Esophagus (tissue), 2 donors: ENCODE data around the gene GRM1. TPM values are rescaled to one million over a fixed set of nuclear protein-coding genes. Genes with fewer than 3 reads are reported as not detected.

Experiments used
- H3K27ac ChIP-seq, 2 donors: one replicate each; pipeline ENCODE4 v1.5.1; 2013; ENCODE audit warnings: low read depth in 2 of 2, mild to moderate bottlenecking in 2 of 2, inconsistent platforms in 1 of 2, low read length in 1 of 2, moderate library complexity in 1 of 2
- H3K27me3 ChIP-seq, 2 donors: one replicate each; pipeline ENCODE4 v1.6.1; 2013; ENCODE audit warnings: low read length in 2 of 2, control low read depth in 1 of 2, mild to moderate bottlenecking in 1 of 2; ENCODE audit not compliant: insufficient read depth in 2 of 2, control insufficient read depth in 1 of 2
- H3K36me3 ChIP-seq, 2 donors: one replicate each; pipeline ENCODE4 v1.6.1; 2013; ENCODE audit warnings: low read length in 1 of 2; ENCODE audit not compliant: control insufficient read depth in 2 of 2, insufficient read depth in 2 of 2
- H3K4me1 ChIP-seq, 2 donors: one replicate each; pipeline ENCODE4 v1.6.1; 2013; ENCODE audit warnings: low read length in 1 of 2; ENCODE audit not compliant: control insufficient read depth in 2 of 2, insufficient read depth in 2 of 2
- H3K4me3 ChIP-seq, 2 donors: one replicate each; pipeline ENCODE4 v1.5.1; 2013; ENCODE audit warnings: low read length in 2 of 2, mild to moderate bottlenecking in 2 of 2, low read depth in 1 of 2, moderate library complexity in 1 of 2
- H3K9me3 ChIP-seq, 2 donors: one replicate each; pipeline ENCODE4 v1.6.1; 2013; ENCODE audit warnings: mild to moderate bottlenecking in 2 of 2, low read depth in 1 of 2, low read length in 1 of 2, moderate library complexity in 1 of 2; ENCODE audit not compliant: control insufficient read depth in 2 of 2, insufficient read depth in 1 of 2
- WGBS, 2 donors: extraction: QIAGEN DNeasy Blood & Tissue Kit; methylation state at CpG; one replicate each; pipeline ENCODE4 v1.1.7; 2013; 5-methylcytosine and 5-hydroxymethylcytosine counted together
- polyA plus RNA-seq, 2 donors: library from polyadenylated mRNA; stranded (reverse); fragments of 200-250 nt; gene quantifications; one replicate each; pipeline ENCODE4 v1.2.3, GENCODE V29; 2013
- donor health status: healthy with polysubstance abuse.
- donor health status: Bipolar disorder and iron deficiency.

GRM1 gene
- polyA plus RNA-seq, 2 donors = 0.01 TPM; not detected in 1

DNA sequence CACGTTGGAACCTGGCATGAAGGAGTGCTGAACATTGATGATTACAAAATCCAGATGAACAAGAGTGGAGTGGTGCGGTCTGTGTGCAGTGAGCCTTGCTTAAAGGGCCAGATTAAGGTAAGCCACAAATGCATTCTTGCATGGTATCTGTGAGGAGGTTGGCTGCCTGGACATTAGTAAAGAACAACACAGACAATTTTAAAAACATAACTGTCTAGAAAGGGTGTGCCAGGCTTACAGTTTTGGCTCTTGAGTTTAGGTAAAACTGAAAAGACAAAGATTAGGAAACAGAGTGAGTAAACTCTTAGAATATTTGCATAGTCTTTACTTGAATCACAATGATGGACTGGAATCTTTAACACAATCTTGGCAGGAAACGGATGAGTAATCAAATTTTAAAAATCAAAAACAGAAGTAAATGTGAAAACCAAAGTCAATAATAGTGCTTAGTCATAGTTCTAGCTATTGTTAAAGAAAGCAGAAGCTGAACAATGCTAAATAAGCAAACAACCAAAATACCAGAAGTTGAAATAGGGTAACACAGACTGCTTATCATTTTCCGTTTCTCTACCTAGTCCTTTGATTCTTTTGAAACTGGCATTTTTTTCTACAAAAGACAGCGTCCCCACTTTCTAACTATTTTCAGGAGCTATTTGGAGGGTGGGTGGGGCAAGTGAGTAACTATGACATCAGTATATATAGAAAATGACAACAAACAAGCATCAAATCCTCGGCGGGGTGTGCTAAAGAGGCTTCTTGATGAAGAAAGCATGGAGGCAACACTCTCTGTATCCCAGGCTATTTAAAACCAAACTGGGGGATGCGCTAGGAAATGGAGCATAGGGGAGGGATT is 328.9 kb downstream of the GRM1 start:
- 41 to 50% methylated on average over 8 of the region's 8 CpGs for WGBS, 2 donors
- Histone ChIP-seq H3K9me3 (no peaks in the 10 kb centered on the region), H3K27ac (no peak overlapping the region), H3K4me3 (no peak overlapping the region), H3K36me3 (no peaks in the 10 kb centered on the region), H3K27me3 (peaks cover 0 to 3% of the 10 kb centered on the region in 2 donors), H3K4me1 (no peaks in the 10 kb centered on the region)

GRCh38 chr6:146358431-146359046 is 329.7 kb downstream of the GRM1 start:
- H3K4me1 ChIP-seq = no peaks in the 10 kb centered on the region
- H3K4me3 ChIP-seq = no peak overlapping the region
- H3K27ac ChIP-seq = no peak overlapping the region
- peaks cover 0 to 3% of the 10 kb centered on the region in 2 donors for H3K27me3 ChIP-seq
- 69 to 73% methylated on average over 3 of the region's 3 CpGs for WGBS, 2 donors
- H3K9me3 ChIP-seq = no peaks in the 10 kb centered on the region
- no peaks in the 10 kb centered on the region for H3K36me3 ChIP-seq

DNA sequence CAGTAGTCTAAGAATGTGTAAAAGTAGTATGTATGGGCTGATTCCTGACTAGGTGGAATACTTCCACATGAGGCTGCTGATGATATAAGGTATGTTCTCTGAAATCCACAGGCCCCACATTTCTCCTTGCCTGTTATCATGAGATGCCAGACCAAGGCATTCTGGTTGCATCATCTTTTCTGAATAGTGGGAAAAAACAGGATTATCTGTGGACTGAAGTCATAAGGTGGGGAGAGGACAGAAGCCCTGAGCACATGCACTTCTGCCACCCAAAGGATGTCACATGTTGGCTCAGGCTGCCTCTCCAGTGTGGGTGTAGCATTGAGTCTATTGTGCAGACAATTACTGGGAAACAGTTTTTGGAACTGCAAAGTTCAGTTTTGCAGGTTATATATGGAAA is 330.3 kb downstream of the GRM1 start:
- Histone ChIP-seq H3K4me1 (no peaks in the 10 kb centered on the region), H3K27ac (no peak overlapping the region), H3K27me3 (peaks cover 2 to 3% of the 10 kb centered on the region in 2 donors), H3K36me3 (no peaks in the 10 kb centered on the region), H3K9me3 (no peaks in the 10 kb centered on the region), H3K4me3 (no peak overlapping the region)

- no peaks in the 10 kb centered on the region for H3K36me3 ChIP-seq
- no peaks in the 10 kb centered on the region for H3K9me3 ChIP-seq
- 48% methylated on average over 4 of the region's 4 CpGs for WGBS, 2 donors
- H3K27me3 ChIP-seq = peaks cover 2 to 3% of the 10 kb centered on the region in 2 donors
- H3K4me1 ChIP-seq = no peaks in the 10 kb centered on the region
- no peak overlapping the region for H3K27ac ChIP-seq
- no peak overlapping the region for H3K4me3 ChIP-seq
These were observed 332.5 kb downstream of the GRM1 start for GRCh38 chr6:146361128-146361924.

DNA sequence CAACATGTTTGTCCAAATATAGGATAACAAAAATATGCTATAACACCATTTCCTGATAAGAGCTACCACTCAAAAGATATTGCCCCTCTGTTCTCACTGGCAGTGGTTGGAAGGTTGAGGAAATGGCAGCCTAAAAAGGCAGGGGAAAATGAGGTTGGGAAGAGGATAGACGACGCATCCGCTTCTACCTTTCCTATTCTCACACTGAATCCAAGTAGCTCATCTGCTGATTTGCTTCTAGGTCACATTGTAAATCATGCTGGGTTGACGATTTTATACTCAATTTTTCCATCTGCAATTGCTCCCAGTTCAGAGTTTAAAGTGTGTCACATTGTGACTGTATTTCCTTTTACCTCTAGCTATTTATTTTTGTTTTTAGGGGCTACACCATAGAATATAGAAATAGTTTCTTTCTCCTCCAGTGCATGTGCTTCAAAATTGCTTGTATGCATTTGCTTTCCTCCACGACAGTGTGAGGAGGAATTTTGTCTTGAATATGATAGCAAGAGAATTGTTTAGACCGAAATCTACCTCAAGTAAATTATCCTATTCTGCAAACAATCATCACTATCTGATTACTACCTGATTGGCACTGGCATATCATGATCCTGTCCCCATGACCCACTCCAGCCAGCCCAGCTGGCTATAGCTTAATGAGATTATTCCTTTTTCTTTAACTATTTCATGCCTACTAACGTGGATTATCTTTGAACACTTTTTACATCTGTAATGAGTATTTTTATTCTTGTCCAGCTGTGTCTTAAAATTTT is 335.2 kb downstream of the GRM1 start:
- H3K27ac ChIP-seq = no peak overlapping the region
- H3K4me1 ChIP-seq = no peaks in the 10 kb centered on the region
- peaks cover 2 to 3% of the 10 kb centered on the region in 2 donors for H3K27me3 ChIP-seq
- H3K36me3 ChIP-seq = no peaks in the 10 kb centered on the region
- 71 to 72% methylated on average over 7 of the region's 7 CpGs for WGBS, 2 donors
- no peaks in the 10 kb centered on the region for H3K9me3 ChIP-seq
- H3K4me3 ChIP-seq = no peak overlapping the region

GRCh38 chr6:146364816-146365594 is 336.1 kb downstream of the GRM1 start:
- Histone ChIP-seq H3K27ac (no peak overlapping the region), H3K9me3 (no peaks in the 10 kb centered on the region), H3K27me3 (peaks cover 2 to 3% of the 10 kb centered on the region in 2 donors), H3K4me3 (no peak overlapping the region), H3K36me3 (no peaks in the 10 kb centered on the region), H3K4me1 (no peaks in the 10 kb centered on the region)
- WGBS, 2 donors = 73 to 74% methylated on average over 3 of the region's 3 CpGs

GRCh38 chr6:146367061-146367460 is 338.2 kb downstream of the GRM1 start:
- WGBS, 2 donors = 59 to 62% methylated on average over 1 of the region's 1 CpG
- H3K4me3 ChIP-seq = no peak overlapping the region
- peaks cover under 1 to 2% of the 10 kb centered on the region in 2 donors for H3K27me3 ChIP-seq
- no peaks in the 10 kb centered on the region for H3K9me3 ChIP-seq
- H3K36me3 ChIP-seq = no peaks in the 10 kb centered on the region
- no peaks in the 10 kb centered on the region for H3K4me1 ChIP-seq
- H3K27ac ChIP-seq = no peak overlapping the region

DNA sequence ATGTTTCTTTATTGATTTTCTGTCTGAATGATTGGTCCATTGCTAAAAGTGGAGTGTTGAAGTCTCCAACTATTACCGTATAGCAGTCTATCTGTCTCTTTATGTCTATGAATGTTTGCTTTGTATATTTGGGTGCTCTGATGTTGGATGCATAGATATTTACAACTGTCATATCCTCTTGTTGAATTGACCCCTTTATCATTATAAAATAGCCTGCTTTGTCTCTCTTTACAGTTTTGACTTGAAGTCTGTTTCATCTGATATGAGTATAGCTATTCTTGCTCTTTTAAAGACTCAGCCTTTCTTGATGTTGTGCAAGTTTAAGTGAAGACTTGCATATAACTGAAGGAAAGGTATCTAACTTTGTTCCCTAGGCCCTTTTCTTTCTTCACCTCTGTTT is 341.0 kb downstream of the GRM1 start:
- no peaks in the 10 kb centered on the region for H3K36me3 ChIP-seq
- no peak overlapping the region for H3K27ac ChIP-seq
- H3K4me1 ChIP-seq = no peaks in the 10 kb centered on the region
- WGBS, 2 donors = 69 to 80% methylated on average over 1 of the region's 1 CpG
- no peaks in the 10 kb centered on the region for H3K27me3 ChIP-seq
- no peaks in the 10 kb centered on the region for H3K9me3 ChIP-seq
- no peak overlapping the region for H3K4me3 ChIP-seq
